PC-9 (cell line): ENCODE data around the gene MRPL48.
"Not testable (repeated sequence)": the region's sequence is repeated elsewhere in the genome, so short reads cannot be mapped to it uniquely, and the experiment has no call there.

Experiments used
- EZH2 ChIP-seq: fragments of 200-600 bp; sonication (generic); IDR thresholded peaks from 2 replicates; pipeline ENCODE4 v1.8.0; 2017; ENCODE audit warnings: antibody characterized with exemption, low read depth
- TF ChIP-seq, protein P1 (sequence below): fragments of 200-600 bp; sonication (generic); conservative IDR thresholded peaks from 2 replicates; pipeline ENCODE4 v1.6.1; 2017; ENCODE audit warnings: mixed run types, antibody characterized with exemption, mild to moderate bottlenecking, moderate library complexity

DNA sequence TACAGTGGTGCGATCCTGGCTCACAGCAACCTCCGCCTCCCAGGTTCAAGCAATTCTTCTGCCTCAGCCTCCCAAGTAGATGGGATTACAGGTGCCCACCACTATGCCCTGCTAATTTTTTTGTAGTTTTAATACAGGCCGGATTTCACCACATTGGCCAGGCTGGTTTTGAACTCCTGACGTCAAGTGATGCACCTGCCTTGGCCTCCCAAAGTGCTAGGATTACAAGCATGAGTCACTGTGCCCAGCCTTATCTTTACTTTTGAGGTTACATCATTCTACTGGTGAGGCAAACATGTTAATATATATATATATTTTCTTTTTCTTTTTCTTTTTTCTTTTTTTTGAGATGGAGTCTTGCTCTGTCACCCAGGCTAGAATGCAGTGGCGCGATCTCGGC, 16.9 kb upstream of the MRPL48 start:
- TF ChIP-seq, protein P1, sequence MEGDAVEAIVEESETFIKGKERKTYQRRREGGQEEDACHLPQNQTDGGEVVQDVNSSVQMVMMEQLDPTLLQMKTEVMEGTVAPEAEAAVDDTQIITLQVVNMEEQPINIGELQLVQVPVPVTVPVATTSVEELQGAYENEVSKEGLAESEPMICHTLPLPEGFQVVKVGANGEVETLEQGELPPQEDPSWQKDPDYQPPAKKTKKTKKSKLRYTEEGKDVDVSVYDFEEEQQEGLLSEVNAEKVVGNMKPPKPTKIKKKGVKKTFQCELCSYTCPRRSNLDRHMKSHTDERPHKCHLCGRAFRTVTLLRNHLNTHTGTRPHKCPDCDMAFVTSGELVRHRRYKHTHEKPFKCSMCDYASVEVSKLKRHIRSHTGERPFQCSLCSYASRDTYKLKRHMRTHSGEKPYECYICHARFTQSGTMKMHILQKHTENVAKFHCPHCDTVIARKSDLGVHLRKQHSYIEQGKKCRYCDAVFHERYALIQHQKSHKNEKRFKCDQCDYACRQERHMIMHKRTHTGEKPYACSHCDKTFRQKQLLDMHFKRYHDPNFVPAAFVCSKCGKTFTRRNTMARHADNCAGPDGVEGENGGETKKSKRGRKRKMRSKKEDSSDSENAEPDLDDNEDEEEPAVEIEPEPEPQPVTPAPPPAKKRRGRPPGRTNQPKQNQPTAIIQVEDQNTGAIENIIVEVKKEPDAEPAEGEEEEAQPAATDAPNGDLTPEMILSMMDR, result not testable (repeated sequence)
- not testable (repeated sequence) for TF ChIP-seq EZH2
